ENCODE results near the gene TMEM181.

GRCh38 chr6:158642097-158642601 lies 82.3 kb downstream of the TMEM181 start:
- TF ChIP-seq, protein P1, sequence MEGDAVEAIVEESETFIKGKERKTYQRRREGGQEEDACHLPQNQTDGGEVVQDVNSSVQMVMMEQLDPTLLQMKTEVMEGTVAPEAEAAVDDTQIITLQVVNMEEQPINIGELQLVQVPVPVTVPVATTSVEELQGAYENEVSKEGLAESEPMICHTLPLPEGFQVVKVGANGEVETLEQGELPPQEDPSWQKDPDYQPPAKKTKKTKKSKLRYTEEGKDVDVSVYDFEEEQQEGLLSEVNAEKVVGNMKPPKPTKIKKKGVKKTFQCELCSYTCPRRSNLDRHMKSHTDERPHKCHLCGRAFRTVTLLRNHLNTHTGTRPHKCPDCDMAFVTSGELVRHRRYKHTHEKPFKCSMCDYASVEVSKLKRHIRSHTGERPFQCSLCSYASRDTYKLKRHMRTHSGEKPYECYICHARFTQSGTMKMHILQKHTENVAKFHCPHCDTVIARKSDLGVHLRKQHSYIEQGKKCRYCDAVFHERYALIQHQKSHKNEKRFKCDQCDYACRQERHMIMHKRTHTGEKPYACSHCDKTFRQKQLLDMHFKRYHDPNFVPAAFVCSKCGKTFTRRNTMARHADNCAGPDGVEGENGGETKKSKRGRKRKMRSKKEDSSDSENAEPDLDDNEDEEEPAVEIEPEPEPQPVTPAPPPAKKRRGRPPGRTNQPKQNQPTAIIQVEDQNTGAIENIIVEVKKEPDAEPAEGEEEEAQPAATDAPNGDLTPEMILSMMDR (IDR thresholded peaks at IDR 0.05): no peak
- no peak for TF ChIP-seq POLR2AphosphoS5 (IDR thresholded peaks at IDR 0.05)

Data from breast epithelium (tissue), 3 donors.